Measurements from ENCODE around the gene DGUOK.

DNA sequence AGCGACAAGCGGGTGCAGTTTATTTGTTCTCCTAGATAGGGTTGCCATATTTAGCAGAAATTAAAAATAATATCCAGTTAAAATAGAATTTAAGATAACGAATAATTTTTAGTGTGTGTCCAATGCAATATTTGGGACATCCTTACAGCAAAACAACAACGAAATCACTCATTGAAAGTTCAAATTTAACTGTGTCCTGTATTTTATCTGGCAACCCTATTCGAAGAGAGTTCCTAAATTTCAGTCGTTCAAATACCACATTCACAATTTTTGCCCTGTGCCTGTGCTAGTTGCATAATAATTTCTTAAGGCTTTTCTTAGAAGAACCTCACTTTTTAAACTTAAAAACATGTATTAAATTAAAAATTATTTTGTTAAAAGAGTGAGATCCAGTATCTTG is 664 bp downstream of the DGUOK start:
- TF ChIP-seq ZNF274 (IDR thresholded peaks at IDR 0.05; ENCODE audit: low read depth, low read length) (no peak), YY1 (IDR thresholded peaks at IDR 0.05; ENCODE audit: insufficient read depth, insufficient read length) (no peak), SUZ12 (IDR thresholded peaks at IDR 0.05; ENCODE audit: extremely low read depth, insufficient read depth, insufficient read length) (no peak)

Measured in NT2/D1 (cell line).